NCI-H345 (cell line): ENCODE results near the gene NDOR1.
A peak's percentile ranks its signal among the peaks of the same experiment; 100 is the strongest.

Experiments
- DNase-seq: peaks from one replicate; lab custom pipeline; 2025; lab: John Stamatoyannopoulos, UW

NDOR1 gene

DNA sequence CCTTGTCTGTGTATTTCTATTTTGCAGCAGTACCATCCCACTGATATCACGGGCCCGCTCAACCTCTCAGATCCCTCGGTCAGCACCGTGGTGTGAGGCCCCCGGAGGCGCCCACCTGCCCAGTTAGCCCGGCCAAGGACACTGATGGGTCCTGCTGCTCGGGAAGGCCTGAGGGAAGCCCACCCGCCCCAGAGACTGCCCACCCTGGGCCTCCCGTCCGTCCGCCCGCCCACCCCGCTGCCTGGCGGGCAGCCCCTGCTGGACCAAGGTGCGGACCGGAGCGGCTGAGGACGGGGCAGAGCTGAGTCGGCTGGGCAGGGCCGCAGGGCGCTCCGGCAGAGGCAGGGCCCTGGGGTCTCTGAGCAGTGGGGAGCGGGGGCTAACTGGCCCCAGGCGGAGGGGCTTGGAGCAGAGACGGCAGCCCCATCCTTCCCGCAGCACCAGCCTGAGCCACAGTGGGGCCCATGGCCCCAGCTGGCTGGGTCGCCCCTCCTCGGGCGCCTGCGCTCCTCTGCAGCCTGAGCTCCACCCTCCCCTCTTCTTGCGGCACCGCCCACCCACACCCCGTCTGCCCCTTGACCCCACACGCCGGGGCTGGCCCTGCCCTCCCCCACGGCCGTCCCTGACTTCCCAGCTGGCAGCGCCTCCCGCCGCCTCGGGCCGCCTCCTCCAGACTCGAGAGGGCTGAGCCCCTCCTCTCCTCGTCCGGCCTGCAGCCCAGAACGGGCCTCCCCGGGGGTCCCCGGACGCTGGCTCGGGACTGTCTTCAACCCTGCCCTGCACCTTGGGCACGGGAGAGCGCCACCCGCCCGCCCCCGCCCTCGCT is 37.5 kb upstream of the NDOR1 start:
- peak; percentile 51 for DNase-seq

DNA sequence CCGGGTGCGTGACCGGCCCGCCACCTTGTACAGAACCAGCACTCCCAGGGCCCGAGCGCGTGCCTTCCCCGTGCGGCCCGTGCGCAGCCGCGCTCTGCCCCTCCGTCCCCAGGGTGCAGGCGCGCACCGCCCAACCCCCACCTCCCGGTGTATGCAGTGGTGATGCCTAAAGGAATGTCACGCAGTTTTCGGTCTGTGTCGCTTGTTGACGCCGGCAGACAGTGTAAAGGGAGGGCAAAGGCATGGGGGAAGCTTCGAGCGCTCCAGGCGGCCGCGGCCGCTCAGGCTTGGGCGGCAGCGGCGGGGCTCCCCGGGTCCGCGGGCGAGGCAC is 37.0 kb upstream of the NDOR1 start:
- peak; percentile 44 for DNase-seq

DNA sequence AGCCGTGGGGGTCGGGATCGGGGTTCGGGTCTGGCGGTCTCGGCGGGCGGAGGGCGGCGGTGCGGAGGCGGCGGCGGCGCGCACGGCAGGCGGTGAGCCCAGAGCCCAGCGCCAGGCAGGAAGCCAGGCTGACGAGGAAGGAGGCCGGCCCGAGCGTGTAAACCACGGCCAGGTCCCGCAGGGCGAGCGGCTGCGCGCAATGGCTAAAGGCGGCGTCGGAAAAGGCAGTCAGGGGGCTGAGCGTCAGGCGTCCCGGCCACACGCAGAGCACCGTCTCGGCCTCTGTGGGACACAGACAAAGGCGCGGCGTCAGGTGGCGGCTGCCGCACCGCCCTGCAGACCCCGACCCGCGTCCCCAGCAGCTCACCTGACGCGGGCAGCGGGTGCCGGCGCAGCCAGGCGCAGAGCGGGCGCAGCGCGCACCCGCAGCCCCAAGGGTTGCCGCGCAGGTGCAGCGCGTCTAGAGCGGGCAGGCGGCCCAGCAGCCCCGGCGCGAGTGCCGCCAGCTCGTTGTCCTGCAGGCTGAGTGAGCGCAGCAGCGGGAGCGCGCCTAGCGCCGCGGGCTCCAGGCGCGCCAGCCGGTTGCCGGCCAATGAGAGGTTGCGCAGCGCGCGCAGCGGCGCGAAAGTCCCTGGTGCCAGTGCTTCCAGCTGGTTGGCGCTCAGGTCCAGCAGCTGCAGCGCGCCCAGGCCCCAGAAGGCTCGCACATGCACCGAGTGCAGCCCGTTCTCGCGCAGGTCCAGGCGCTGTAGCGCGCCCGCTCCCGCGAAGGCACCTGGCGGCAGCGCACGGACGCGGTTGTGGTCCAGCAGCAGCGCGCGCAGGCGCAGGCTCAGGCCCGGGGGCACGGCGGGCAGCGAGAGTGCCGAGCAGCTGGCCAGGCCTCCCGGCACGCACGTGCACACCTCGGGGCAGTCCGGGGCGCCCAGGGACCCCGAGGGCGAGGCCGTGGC is 36.3 kb upstream of the NDOR1 start:
- DNase-seq = peak; percentile 85

GRCh38 chr9:137169896-137170358 is 35.6 kb upstream of the NDOR1 start, which contains the start of gene LRRC26:
Gene LRRC26 (minus strand): TSS chr9:137170051. CDS start chr9:137169943, 108 bp downstream.
- no peak for DNase-seq

- no peak for DNase-seq
These were observed 34.9 kb upstream of the NDOR1 start for GRCh38 chr9:137170486-137171148.

DNA sequence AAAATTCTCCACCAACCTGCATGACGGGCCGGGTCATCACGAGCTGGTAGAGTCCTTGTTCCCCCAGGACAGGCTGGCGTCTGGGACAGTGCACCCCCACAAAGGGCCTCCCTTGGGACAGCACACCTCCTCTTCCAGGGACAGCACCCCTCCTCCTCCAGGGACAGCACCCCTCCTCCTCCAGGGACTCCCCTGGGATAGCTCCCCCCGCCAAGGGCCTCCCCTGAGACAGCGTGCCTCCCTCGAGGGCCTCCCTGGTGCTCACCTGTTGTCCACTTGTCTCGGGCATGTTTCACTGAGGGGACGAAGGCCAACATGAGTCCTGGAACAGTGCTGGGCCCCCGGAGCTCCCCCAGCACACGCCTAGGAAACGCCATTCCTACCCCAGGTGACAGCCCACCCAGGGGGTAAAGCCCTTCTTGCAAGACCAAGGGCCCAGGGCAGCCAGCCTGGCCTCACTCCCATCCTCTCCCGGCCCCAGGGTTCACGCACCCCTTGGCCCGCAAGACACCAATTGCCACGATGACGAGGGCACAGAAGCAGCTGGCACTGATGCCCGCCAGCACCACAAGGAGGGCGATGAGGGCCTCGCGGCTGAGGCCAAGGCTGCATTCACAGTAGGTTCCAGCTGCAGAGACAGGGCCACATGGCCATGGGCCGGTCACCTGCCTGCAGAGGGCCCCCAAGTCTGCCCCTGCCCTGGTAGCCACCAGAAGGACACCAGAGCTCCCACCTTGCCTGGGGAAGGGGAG is 34.2 kb upstream of the NDOR1 start:
- DNase-seq = no peak

GRCh38 chr9:137172901-137173795 is 32.4 kb upstream of the NDOR1 start:
- no peak for DNase-seq

- DNase-seq = no peak
These were observed 31.5 kb upstream of the NDOR1 start for GRCh38 chr9:137173796-137174664.

GRCh38 chr9:137174722-137175293 is 30.7 kb upstream of the NDOR1 start:
- DNase-seq = no peak

- no peak for DNase-seq
These were observed 30.0 kb upstream of the NDOR1 start for GRCh38 chr9:137175345-137175961.

DNA sequence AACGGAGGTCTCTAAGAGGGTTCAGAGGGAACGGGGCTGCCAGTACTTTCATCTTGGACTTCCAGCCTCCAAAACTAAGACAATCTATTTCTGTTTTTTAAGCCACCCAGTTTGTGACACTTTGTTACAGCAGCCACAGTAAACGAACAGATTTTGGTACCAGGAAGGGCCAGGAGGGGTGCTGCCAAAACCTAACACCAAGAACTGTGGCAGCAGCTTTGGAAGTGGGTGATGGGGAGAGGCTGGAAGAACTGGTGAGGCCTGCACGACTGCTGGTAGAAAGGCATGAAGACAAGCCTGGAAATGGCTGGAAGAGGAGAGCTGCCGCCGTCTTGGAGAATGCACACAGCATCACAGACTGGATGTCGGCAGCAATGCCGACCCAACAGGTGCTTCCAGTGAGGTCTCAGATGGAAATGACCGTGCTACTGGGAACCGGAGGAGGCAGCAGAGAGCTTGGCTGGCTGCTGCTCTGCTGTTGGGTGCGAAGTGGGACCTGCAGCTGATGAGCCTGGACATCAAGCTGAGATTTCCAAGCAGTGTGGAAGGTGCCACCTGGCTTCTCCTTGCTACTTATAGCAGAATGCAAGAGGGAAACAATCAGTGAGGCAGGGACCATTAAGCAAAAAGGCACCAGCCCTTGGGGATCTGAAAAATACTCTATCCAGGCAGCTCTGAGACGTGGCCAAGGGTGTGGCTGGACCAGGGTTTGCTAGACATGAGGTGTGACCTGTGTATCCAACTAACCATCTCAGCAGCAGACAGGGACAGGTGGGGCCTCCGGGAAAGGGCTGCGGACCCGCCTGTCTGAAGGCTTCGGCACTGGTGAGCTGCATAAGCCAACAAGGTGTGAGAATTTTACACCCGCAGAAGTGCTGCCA is 29.0 kb upstream of the NDOR1 start:
- DNase-seq = no peak

DNA sequence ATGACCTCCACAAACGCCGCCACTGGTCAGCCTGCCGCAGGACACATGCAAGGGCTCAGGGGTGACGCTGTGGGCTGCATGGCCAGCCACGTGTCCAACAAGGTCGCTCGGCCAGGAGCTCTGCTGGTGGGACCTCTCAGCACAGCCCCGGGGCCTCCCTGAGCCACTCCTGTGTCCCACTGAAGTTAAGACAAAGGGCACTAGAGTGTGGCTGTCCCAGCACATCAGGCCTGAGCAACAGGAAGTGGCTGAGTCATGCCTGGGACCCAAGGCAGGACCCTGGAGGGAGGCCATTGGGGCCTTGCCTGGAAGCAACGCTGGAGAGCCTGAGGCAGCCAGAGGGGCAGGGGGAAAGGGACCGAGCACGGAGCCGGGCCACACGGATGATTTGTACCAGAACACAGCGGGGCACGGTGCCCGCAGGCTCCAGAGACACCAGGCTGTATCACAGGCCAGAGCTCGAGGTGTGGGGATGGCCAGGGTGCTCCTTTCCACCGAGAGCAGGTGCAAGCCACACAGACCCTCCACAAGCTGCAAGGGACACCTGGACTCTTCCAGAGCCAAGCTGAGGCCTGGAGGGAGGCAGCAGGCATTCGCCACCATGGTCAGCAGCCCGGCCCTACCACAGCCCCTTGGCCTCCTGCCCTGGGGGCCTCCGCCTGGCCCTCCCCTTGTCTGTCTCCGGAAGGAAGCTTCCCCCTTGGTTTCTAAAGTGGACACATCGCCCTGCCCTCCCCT is 27.1 kb upstream of the NDOR1 start:
- no peak for DNase-seq

- no peak for DNase-seq
These were observed 26.4 kb upstream of the NDOR1 start for GRCh38 chr9:137178939-137179630.

- DNase-seq = no peak
These were observed 25.7 kb upstream of the NDOR1 start for GRCh38 chr9:137179761-137180160.

GRCh38 chr9:137180491-137180890 is 25.0 kb upstream of the NDOR1 start:
- no peak for DNase-seq

GRCh38 chr9:137181680-137182079 is 23.8 kb upstream of the NDOR1 start:
- DNase-seq = no peak
